Activated CD4-positive, alpha-beta T cell treated with anti-CD3 and anti-CD28 coated beads, Interleukin-10, Interleukin-2, amounts not matched to agents 100 ng/mL and 50 ng/mL, durations not matched to agents 16 hours and 8 hours (primary cell): ENCODE data around the gene TMEM198.

Experiments used
- DNase-seq: peaks from one replicate; pipeline ENCODE4 v3.0.0-alpha.2; 2020

The TMEM198 gene

GRCh38 chr2:219592736-219593135, 48.9 kb downstream of the TMEM198 start:
- no peak for DNase-seq

GRCh38 chr2:219593154-219593553, 49.3 kb downstream of the TMEM198 start:
- DNase-seq = no peak

GRCh38 chr2:219595256-219595655, 51.4 kb downstream of the TMEM198 start:
- DNase-seq = no peak

GRCh38 chr2:219596954-219597551, 53.2 kb downstream of the TMEM198 start:
- no peak for DNase-seq

- DNase-seq = peak; percentile 93
Measured at GRCh38 chr2:219597552-219598307, 53.9 kb downstream of the TMEM198 start, which contains the start of gene STK11IP. TSS of gene STK11IP (plus strand) at chr2:219597857. CDS start at chr2:219598120, 263 bp downstream.

GRCh38 chr2:219598308-219599078, 54.7 kb downstream of the TMEM198 start:
- DNase-seq = no peak
